ENCODE measurements around the gene ICOS.

DNA sequence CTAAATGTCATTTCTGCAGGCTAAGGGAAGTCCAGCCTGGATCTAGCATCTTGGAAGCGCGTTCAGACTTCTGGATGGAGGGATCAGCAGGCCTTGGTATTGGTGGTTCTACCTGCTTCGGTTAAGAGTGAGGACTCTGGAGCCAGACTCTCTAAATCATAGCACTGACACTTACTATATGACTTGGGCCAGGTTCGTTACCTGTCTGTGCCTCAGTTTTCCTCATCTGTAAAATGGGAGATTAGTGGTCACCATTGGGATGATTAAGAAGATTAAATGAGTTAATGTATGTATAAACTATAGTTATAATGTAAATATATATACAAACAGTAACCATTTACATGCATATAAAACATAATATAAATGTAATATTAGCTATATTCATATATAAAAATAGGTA, 995 bp upstream of the ICOS start:
- TF ChIP-seq, protein P1, sequence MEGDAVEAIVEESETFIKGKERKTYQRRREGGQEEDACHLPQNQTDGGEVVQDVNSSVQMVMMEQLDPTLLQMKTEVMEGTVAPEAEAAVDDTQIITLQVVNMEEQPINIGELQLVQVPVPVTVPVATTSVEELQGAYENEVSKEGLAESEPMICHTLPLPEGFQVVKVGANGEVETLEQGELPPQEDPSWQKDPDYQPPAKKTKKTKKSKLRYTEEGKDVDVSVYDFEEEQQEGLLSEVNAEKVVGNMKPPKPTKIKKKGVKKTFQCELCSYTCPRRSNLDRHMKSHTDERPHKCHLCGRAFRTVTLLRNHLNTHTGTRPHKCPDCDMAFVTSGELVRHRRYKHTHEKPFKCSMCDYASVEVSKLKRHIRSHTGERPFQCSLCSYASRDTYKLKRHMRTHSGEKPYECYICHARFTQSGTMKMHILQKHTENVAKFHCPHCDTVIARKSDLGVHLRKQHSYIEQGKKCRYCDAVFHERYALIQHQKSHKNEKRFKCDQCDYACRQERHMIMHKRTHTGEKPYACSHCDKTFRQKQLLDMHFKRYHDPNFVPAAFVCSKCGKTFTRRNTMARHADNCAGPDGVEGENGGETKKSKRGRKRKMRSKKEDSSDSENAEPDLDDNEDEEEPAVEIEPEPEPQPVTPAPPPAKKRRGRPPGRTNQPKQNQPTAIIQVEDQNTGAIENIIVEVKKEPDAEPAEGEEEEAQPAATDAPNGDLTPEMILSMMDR (IDR thresholded peaks at IDR 0.05), result no peak
- no peak for TF ChIP-seq POLR2A (IDR thresholded peaks at IDR 0.05)
